Stimulated activated effector memory CD8-positive, alpha-beta T cell treated with anti-CD3 and anti-CD28 coated beads, Interleukin-12 subunit alpha, Interleukin-12 subunit beta, amount 100 ng/mL, for 72 hours (primary cell): ENCODE data around the gene MYO5A.

Source experiments
- ATAC-seq: fragments of 150-1000 bp; cut with Tn5 transposase; 2 replicates; pipeline ENCODE4 v1.10.0; 2021
- DNase-seq, 2 donors: peaks; one replicate each; pipeline ENCODE4 v3.0.0; 2021 to 2022; ENCODE audit warnings: low spot score in 2 of 2
- H3K27ac Mint-ChIP-seq: one replicate; pipeline ENCODE4 v1.8.0; 2022; ENCODE audit warnings: mild to moderate bottlenecking, mixed read lengths
- H3K36me3 Mint-ChIP-seq: one replicate; pipeline ENCODE4 v1.8.0; 2022; ENCODE audit warnings: mild to moderate bottlenecking, mixed read lengths
- H3K4me1 Mint-ChIP-seq: one replicate; pipeline ENCODE4 v1.8.0; 2022; ENCODE audit warnings: mixed read lengths
- H3K4me3 Mint-ChIP-seq: one replicate; pipeline ENCODE4 v1.8.0; 2022; ENCODE audit warnings: mild to moderate bottlenecking, mixed read lengths
- H3K9me3 Mint-ChIP-seq: one replicate; pipeline ENCODE4 v1.8.0; 2022; ENCODE audit warnings: mixed read lengths

The MYO5A gene

GRCh38 chr15:52414936-52415335 lies 113.7 kb downstream of the MYO5A start:
- peaks cover 34% of the 10 kb centered on the region for H3K36me3 Mint-ChIP-seq
- DNase-seq = no peak

GRCh38 chr15:52408823-52409222 lies 119.9 kb downstream of the MYO5A start:
- Mint-ChIP-seq H3K36me3 (peaks cover 39% of the 10 kb centered on the region), H3K4me1 (no peaks in the 10 kb centered on the region), H3K4me3 (no peak overlapping the region), H3K9me3 (no peaks in the 10 kb centered on the region), H3K27ac (no peak overlapping the region)
- ATAC-seq (no peak), DNase-seq (no peak)

More at GRCh38 chr15:52414936-52415335, 113.7 kb downstream of the MYO5A start:
- Mint-ChIP-seq H3K4me3 (no peak overlapping the region), H3K27ac (no peak overlapping the region), H3K9me3 (no peaks in the 10 kb centered on the region), H3K4me1 (peaks cover 6% of the 10 kb centered on the region)
- no peak for ATAC-seq

- DNase-seq (no peak), ATAC-seq (no peak)
- Mint-ChIP-seq H3K4me3 (no peak overlapping the region), H3K27ac (no peak overlapping the region), H3K4me1 (no peaks in the 10 kb centered on the region), H3K36me3 (peaks cover 40% of the 10 kb centered on the region), H3K9me3 (no peaks in the 10 kb centered on the region)
These were observed 121.3 kb downstream of the MYO5A start for GRCh38 chr15:52407374-52407773.

GRCh38 chr15:52406601-52407000 lies 122.1 kb downstream of the MYO5A start:
- no peaks in the 10 kb centered on the region for H3K9me3 Mint-ChIP-seq
- H3K4me1 Mint-ChIP-seq = no peaks in the 10 kb centered on the region
- H3K4me3 Mint-ChIP-seq = no peak overlapping the region
- no peak overlapping the region for H3K27ac Mint-ChIP-seq
- peaks cover 35% of the 10 kb centered on the region for H3K36me3 Mint-ChIP-seq
- ATAC-seq (no peak), DNase-seq (no peak)

GRCh38 chr15:52405856-52406255 lies 122.8 kb downstream of the MYO5A start:
- no peak for ATAC-seq
- no peak overlapping the region for H3K4me3 Mint-ChIP-seq
- no peaks in the 10 kb centered on the region for H3K4me1 Mint-ChIP-seq
- H3K9me3 Mint-ChIP-seq = no peaks in the 10 kb centered on the region
- DNase-seq = no peak
- no peak overlapping the region for H3K27ac Mint-ChIP-seq
- peaks cover 28% of the 10 kb centered on the region for H3K36me3 Mint-ChIP-seq

GRCh38 chr15:52397118-52397517 lies 131.6 kb downstream of the MYO5A start:
- ATAC-seq (no peak), DNase-seq (no peak)
- Mint-ChIP-seq H3K9me3 (no peaks in the 10 kb centered on the region), H3K36me3 (no peaks in the 10 kb centered on the region), H3K4me3 (no peak overlapping the region), H3K27ac (no peak overlapping the region), H3K4me1 (peaks cover 7% of the 10 kb centered on the region)

- ATAC-seq = no peak
- DNase-seq = no peak
- Mint-ChIP-seq H3K27ac (no peak overlapping the region), H3K36me3 (peaks cover 24% of the 10 kb centered on the region), H3K4me1 (peaks cover 7% of the 10 kb centered on the region), H3K4me3 (no peak overlapping the region), H3K9me3 (no peaks in the 10 kb centered on the region)
These were observed 134.6 kb downstream of the MYO5A start for GRCh38 chr15:52394118-52394517.

GRCh38 chr15:52392008-52392687 lies 136.5 kb downstream of the MYO5A start:
- Mint-ChIP-seq H3K36me3 (peaks cover 41% of the 10 kb centered on the region), H3K27ac (no peak overlapping the region), H3K4me3 (no peak overlapping the region), H3K4me1 (peaks cover 7% of the 10 kb centered on the region), H3K9me3 (no peaks in the 10 kb centered on the region)
- ATAC-seq (no peak), DNase-seq (no peak)

GRCh38 chr15:52391069-52391468 lies 137.6 kb downstream of the MYO5A start:
- Mint-ChIP-seq H3K36me3 (peaks cover 44% of the 10 kb centered on the region), H3K4me3 (no peak overlapping the region), H3K9me3 (no peaks in the 10 kb centered on the region), H3K27ac (no peak overlapping the region), H3K4me1 (peaks cover 7% of the 10 kb centered on the region)
- DNase-seq (no peak), ATAC-seq (no peak)

- Mint-ChIP-seq H3K9me3 (no peaks in the 10 kb centered on the region), H3K36me3 (peaks cover 70% of the 10 kb centered on the region), H3K4me1 (peaks cover 14% of the 10 kb centered on the region), H3K27ac (no peak overlapping the region), H3K4me3 (no peak overlapping the region)
- ATAC-seq = peak; percentile 60
- DNase-seq = no peak
These were observed 143.0 kb downstream of the MYO5A start for GRCh38 chr15:52385670-52386069.

- ATAC-seq = no peak
- peak overlapping the region; percentile 13 for H3K27ac Mint-ChIP-seq
- H3K4me3 Mint-ChIP-seq = no peak overlapping the region
- H3K36me3 Mint-ChIP-seq = peaks cover 72% of the 10 kb centered on the region
- H3K9me3 Mint-ChIP-seq = no peaks in the 10 kb centered on the region
- H3K4me1 Mint-ChIP-seq = peaks cover 28% of the 10 kb centered on the region
- DNase-seq = no peak
These were observed 145.5 kb downstream of the MYO5A start for GRCh38 chr15:52383100-52383588.

- peak overlapping the region; percentile 13 for H3K27ac Mint-ChIP-seq
- no peak for ATAC-seq
These were observed 146.0 kb downstream of the MYO5A start for GRCh38 chr15:52382647-52383046.

GRCh38 chr15:52379395-52380106 lies 149.1 kb downstream of the MYO5A start:
- Mint-ChIP-seq H3K36me3 (peaks cover 90% of the 10 kb centered on the region), H3K9me3 (no peaks in the 10 kb centered on the region), H3K27ac (peak overlapping the region; percentile 3), H3K4me1 (peaks cover 33% of the 10 kb centered on the region), H3K4me3 (peak overlapping the region; percentile 28)
- ATAC-seq = peak; percentile 88
- peak; percentile 14 to 73 for DNase-seq

More at GRCh38 chr15:52382647-52383046, 146.0 kb downstream of the MYO5A start:
- peaks cover 33% of the 10 kb centered on the region for H3K4me1 Mint-ChIP-seq
- H3K36me3 Mint-ChIP-seq = peaks cover 72% of the 10 kb centered on the region
- no peak overlapping the region for H3K4me3 Mint-ChIP-seq
- no peaks in the 10 kb centered on the region for H3K9me3 Mint-ChIP-seq
- no peak for DNase-seq

- Mint-ChIP-seq H3K4me3 (peak overlapping the region; percentile 28), H3K27ac (peak overlapping the region; percentile 3), H3K9me3 (no peaks in the 10 kb centered on the region), H3K36me3 (peaks cover 90% of the 10 kb centered on the region), H3K4me1 (peaks cover 32% of the 10 kb centered on the region)
- DNase-seq (no peak), ATAC-seq (peak; percentile 95)
These were observed 149.8 kb downstream of the MYO5A start for GRCh38 chr15:52378746-52379394.

GRCh38 chr15:52370010-52370409 lies 158.7 kb downstream of the MYO5A start:
- DNase-seq (no peak), ATAC-seq (no peak)
- Mint-ChIP-seq H3K36me3 (peaks cover 91% of the 10 kb centered on the region), H3K4me3 (no peak overlapping the region), H3K27ac (no peak overlapping the region), H3K9me3 (no peaks in the 10 kb centered on the region), H3K4me1 (no peaks in the 10 kb centered on the region)
